ENCODE measurements around the gene ITPRIP. TPM values are rescaled to one million over a fixed set of nuclear protein-coding genes. Genes with fewer than 3 reads are reported as not detected.

The ITPRIP gene, protein sequence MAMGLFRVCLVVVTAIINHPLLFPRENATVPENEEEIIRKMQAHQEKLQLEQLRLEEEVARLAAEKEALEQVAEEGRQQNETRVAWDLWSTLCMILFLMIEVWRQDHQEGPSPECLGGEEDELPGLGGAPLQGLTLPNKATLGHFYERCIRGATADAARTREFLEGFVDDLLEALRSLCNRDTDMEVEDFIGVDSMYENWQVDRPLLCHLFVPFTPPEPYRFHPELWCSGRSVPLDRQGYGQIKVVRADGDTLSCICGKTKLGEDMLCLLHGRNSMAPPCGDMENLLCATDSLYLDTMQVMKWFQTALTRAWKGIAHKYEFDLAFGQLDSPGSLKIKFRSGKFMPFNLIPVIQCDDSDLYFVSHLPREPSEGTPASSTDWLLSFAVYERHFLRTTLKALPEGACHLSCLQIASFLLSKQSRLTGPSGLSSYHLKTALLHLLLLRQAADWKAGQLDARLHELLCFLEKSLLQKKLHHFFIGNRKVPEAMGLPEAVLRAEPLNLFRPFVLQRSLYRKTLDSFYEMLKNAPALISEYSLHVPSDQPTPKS
- total RNA-seq = 1 to 10 TPM; 2.9 to 9.7 (median 7.7) TPM
- long read RNA-seq, partial matches to known transcripts = 0 of 2 reads
- long read RNA-seq, other reads (novel, unspliced or antisense) = 2 of 2 reads

DNA sequence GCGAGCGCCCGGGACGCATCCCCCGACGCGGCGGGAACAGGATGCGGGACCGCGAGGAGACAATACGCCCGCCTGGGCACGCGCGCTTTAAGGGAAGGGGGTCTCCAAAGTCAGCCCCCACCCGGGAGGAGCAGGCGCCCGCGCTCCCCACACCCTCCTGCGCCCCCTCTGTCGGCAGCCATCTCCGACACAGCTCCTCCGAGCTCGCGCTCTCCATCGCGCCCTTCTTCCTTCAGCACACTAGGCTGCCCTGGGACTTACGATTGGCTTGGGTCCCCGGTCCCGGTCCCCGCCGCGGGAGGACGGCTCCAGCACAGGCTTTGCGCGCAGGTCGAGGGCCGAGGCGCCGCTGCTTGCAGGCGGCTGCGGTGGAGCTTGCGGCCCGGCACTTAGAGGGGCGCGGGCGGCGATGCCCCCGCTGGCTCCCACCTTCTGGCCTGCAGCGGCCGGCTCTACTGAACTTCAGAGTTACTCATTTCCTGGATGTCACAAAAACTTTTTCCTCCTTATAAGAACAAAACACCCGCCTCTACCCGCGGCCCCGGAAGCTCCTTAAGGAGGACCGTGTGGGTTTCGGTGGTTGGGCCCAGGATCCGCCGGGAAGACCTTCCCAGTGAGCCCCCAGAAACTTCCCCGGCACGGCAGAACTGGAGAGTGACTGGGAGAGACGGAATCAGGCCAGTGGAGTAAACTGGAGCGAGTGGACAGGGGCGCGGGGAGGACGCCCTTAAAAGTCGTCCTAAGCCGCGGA is at the start of gene ITPRIP:
TSS of gene ITPRIP (minus strand) at position 481 of the 751 bp plus-strand sequence. CDS start 22,414 bp downstream, outside the sequence.
- no peaks in the 10 kb centered on the region for H3K27me3 ChIP-seq
- H3K27ac ChIP-seq = peak within 1 kb of the TSS; percentile 95 to 97 (median 96)
- no peaks in the 10 kb centered on the region for H3K36me3 ChIP-seq
- ATAC-seq = peak; percentile 47 to 58 (median 52)
- TF ChIP-seq, protein P1, sequence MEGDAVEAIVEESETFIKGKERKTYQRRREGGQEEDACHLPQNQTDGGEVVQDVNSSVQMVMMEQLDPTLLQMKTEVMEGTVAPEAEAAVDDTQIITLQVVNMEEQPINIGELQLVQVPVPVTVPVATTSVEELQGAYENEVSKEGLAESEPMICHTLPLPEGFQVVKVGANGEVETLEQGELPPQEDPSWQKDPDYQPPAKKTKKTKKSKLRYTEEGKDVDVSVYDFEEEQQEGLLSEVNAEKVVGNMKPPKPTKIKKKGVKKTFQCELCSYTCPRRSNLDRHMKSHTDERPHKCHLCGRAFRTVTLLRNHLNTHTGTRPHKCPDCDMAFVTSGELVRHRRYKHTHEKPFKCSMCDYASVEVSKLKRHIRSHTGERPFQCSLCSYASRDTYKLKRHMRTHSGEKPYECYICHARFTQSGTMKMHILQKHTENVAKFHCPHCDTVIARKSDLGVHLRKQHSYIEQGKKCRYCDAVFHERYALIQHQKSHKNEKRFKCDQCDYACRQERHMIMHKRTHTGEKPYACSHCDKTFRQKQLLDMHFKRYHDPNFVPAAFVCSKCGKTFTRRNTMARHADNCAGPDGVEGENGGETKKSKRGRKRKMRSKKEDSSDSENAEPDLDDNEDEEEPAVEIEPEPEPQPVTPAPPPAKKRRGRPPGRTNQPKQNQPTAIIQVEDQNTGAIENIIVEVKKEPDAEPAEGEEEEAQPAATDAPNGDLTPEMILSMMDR (IDR thresholded peaks at IDR 0.05) = peak in 1 of 4 donors; percentile 11
- peak; percentile 91 for TF ChIP-seq POLR2A (IDR thresholded peaks at IDR 0.05)
- peaks cover 0 to 23% (median 3%) of the 10 kb centered on the region in 4 donors for H3K4me1 ChIP-seq
- DNase-seq = peak; percentile 70 to 77 (median 77)
- intact Hi-C loops (cut with DNase I) = no loop called here
- WGBS (ENCODE audit: insufficient coverage, low coverage, low lambda C conversion rate, missing lambda C conversion rate) = 1% methylated on average over 16 of the region's 70 CpGs
- H3K9me3 ChIP-seq = no peaks in the 10 kb centered on the region
- peak within 1 kb of the TSS; percentile 72 to 91 (median 87) for H3K4me3 ChIP-seq

DNA sequence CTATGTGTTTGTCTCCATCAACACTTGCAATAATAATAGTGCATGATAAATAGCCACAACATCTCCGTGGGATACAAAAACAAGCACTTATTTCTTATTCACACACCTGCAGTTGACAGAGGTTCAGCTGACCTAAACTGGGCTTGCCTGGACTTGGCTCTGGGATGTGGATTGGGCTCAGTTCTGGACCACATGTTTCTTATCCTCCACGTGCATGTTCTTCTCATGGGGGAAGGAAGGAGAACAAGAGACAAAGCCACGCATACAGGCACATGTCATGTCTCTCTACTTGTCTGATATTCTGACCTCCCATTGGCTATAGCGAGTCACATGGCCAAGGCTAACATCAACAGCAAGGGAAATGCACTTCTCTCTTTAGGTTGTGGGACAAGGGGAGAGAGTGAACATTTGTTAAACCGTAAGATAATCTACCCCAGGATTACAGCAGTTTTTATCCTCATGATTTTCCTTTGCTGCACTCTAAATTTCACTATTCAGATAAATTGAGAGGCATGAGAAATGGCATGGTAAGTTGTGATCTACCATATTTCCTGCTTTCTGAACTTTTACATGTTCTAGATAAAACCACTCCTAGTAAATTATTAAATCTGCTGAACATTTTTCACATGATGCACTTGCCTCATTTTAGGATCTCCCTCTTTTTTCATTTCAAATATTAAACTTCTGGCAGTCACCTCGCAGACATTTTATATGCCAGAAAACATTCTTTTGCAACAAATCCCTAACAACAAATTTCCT is 49.0 kb upstream of the ITPRIP start:
- Histone ChIP-seq H3K9me3 (no peaks in the 10 kb centered on the region), H3K4me1 (no peaks in the 10 kb centered on the region), H3K4me3 (no peak overlapping the region), H3K27me3 (no peaks in the 10 kb centered on the region), H3K36me3 (no peaks in the 10 kb centered on the region), H3K27ac (no peak overlapping the region)
- DNase-seq (no peak), ATAC-seq (no peak)
- intact Hi-C loops (cut with DNase I) = no loop called here
- WGBS (ENCODE audit: insufficient coverage, low coverage, low lambda C conversion rate, missing lambda C conversion rate) = 35% methylated on average over 6 of the region's 6 CpGs
- TF ChIP-seq POLR2A (IDR thresholded peaks at IDR 0.05) = no peak
- TF ChIP-seq, protein P1 (IDR thresholded peaks at IDR 0.05) = no peak

DNA sequence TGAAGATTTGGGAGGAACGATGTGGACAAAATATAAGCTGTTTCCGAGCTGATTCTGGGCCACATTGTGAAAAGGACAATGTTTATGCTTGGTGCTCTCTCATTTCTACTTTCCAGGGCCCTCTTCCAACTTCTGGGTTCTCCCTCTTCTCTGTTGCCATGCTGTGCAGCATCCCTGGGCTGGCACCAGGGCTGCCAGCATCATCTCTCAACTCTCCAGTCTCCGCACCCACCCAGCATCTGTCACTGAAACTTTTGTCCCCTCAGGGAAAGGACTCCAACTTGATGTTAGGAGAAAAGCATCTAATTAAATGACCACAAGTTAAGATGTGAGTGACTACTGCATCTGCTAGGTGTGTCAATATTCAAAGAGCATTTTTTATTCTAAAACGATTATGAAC is 42.1 kb upstream of the ITPRIP start:
- intact Hi-C loops (cut with DNase I) = no loop called here
- DNase-seq = no peak

More for the DNA sequence above, 42.1 kb upstream of the ITPRIP start:
- Histone ChIP-seq H3K27me3 (no peaks in the 10 kb centered on the region), H3K27ac (no peak overlapping the region), H3K9me3 (no peaks in the 10 kb centered on the region), H3K4me3 (no peak overlapping the region), H3K36me3 (no peaks in the 10 kb centered on the region), H3K4me1 (no peaks in the 10 kb centered on the region)
- ATAC-seq = no peak
- 55% methylated on average over 3 of the region's 4 CpGs for WGBS (ENCODE audit: insufficient coverage, low coverage, low lambda C conversion rate, missing lambda C conversion rate)
- no peak for TF ChIP-seq POLR2A (IDR thresholded peaks at IDR 0.05)
- TF ChIP-seq, protein P1 (IDR thresholded peaks at IDR 0.05) = no peak
